ENCODE measurements around the gene EXOC7. TPM values are rescaled to one million over a fixed set of nuclear protein-coding genes. Genes with fewer than 3 reads are reported as not detected.

The EXOC7 gene
- total RNA-seq, 1 experiment from 2014 or later: 114 TPM

DNA sequence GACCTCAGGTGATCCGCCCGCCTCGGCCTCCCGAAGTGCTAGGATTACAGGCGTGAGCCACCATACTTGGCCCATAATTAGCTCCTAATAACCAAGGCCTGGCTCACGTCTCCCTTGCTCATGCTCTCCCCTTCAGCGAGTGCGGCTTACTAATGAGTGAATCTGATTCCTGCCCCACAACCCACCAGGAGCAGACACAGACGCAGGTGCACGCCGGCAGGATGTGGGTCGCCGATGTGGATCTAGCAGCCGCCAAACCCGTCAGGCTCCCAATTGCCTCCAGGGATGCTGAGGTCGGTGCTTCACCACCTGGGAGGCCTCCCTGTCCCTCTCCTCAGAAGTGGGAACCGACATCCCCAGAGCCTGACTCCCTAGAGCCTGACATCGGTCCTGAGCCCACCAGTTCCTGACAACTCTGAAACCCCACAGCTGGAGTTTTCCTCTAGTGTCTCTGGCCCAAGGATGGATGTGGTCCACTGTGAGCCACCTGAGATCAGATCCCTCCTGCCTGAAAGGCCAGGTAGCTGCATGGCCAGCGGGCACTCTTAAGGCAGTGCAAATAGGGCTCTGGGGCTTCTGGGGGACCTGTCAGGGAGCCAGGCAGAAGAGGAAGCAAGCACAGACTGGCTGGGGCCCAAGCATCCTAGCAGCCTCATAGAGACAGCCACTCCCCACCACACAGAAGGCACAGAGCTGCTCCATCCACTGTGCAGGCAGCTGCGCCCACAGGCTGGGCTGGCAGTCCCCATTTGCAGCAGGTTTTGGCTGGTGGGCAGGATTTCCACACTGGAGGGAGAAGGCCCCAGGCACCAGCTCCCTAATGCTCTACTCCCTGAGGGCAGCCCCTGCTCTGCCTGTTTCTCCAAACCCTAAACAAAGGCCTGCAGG lies 10.8 kb downstream of the EXOC7 start:
- RAD21 ChIA-PET (ENCODE audit: low non-redundant PET in 1 of 2, low total read pairs in 2 of 2, uncharacterized antibody in 2 of 2, unreplicated experiment in 2 of 2): no interaction called here
- Histone ChIP-seq H3K4me3 (replicated peaks in 1 of 2; ENCODE audit: low read depth in 1 of 2, low read length in 2 of 2) (no peak overlapping the region), H3K4me1 (ENCODE audit: control insufficient read depth in 1 of 2, insufficient read depth in 2 of 2, low read length in 2 of 2) (peaks cover 13 to 21% of the 10 kb centered on the region in 2 experiments), H3K36me3 (ENCODE audit: control insufficient read depth in 1 of 2, insufficient read depth in 2 of 2, low read length in 2 of 2) (peaks cover 30 to 48% of the 10 kb centered on the region in 2 experiments), H4K20me1 (ENCODE audit: insufficient read depth) (no peaks in the 10 kb centered on the region), H3K4me2 (ENCODE audit: low read length) (no peak overlapping the region), H3K27ac (ENCODE audit: low read depth, low read length) (no peak overlapping the region; the same call in 1 of the 2 replicates), H3K9me3 (ENCODE audit: control insufficient read depth in 1 of 2, insufficient read depth in 1 of 2, low read depth in 1 of 2, low read length in 2 of 2) (no peaks in the 10 kb centered on the region), H3K27me3 (ENCODE audit: insufficient read depth, low read length) (no peaks in the 10 kb centered on the region), H3K79me2 (ENCODE audit: insufficient read depth, low read length) (no peaks in the 10 kb centered on the region; the same call in 1 of the 2 replicates), H3K9me2 (ENCODE audit: insufficient read depth) (no peaks in the 10 kb centered on the region), H2AFZ (ENCODE audit: low read depth, low read length, poor library complexity, severe bottlenecking) (no peak overlapping the region), H3K9ac (ENCODE audit: low read length) (no peak overlapping the region)
- TF ChIP-seq POLR2A (IDR thresholded peaks at IDR 0.05; ENCODE audit: borderline replicate concordance, extremely low read depth, insufficient read depth, insufficient read length) (no peak), TCF7L2 (IDR thresholded peaks at IDR 0.05; ENCODE audit: borderline replicate concordance, extremely low read depth, insufficient read depth, insufficient read length) (no peak), ELF1 (IDR thresholded peaks at IDR 0.05; ENCODE audit: borderline replicate concordance, low read depth) (no peak), SIN3A (IDR thresholded peaks at IDR 0.05; ENCODE audit: low read depth) (no peak), CBX3 (IDR thresholded peaks at IDR 0.05; ENCODE audit: low read depth) (no peak), SP1 (IDR thresholded peaks at IDR 0.05; ENCODE audit: low read depth) (no peak), JUND (IDR thresholded peaks at IDR 0.05) (no peak), FOSL1 (IDR thresholded peaks at IDR 0.05; ENCODE audit: low read depth) (no peak), RAD21 (IDR thresholded peaks at IDR 0.05; ENCODE audit: low read depth) (no peak), MAX (IDR thresholded peaks at IDR 0.05) (no peak), ZNF274 (IDR thresholded peaks at IDR 0.05; ENCODE audit: low read depth, low read length) (no peak), EZH2phosphoT487 (IDR thresholded peaks at IDR 0.05; ENCODE audit: borderline replicate concordance) (no peak)
- TF ChIP-seq, protein P1, sequence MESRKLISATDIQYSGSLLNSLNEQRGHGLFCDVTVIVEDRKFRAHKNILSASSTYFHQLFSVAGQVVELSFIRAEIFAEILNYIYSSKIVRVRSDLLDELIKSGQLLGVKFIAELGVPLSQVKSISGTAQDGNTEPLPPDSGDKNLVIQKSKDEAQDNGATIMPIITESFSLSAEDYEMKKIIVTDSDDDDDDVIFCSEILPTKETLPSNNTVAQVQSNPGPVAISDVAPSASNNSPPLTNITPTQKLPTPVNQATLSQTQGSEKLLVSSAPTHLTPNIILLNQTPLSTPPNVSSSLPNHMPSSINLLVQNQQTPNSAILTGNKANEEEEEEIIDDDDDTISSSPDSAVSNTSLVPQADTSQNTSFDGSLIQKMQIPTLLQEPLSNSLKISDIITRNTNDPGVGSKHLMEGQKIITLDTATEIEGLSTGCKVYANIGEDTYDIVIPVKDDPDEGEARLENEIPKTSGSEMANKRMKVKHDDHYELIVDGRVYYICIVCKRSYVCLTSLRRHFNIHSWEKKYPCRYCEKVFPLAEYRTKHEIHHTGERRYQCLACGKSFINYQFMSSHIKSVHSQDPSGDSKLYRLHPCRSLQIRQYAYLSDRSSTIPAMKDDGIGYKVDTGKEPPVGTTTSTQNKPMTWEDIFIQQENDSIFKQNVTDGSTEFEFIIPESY (IDR thresholded peaks at IDR 0.05; ENCODE audit: extremely low read depth, insufficient replicate concordance, low read length): no peak
- TF ChIP-seq, protein P2, sequence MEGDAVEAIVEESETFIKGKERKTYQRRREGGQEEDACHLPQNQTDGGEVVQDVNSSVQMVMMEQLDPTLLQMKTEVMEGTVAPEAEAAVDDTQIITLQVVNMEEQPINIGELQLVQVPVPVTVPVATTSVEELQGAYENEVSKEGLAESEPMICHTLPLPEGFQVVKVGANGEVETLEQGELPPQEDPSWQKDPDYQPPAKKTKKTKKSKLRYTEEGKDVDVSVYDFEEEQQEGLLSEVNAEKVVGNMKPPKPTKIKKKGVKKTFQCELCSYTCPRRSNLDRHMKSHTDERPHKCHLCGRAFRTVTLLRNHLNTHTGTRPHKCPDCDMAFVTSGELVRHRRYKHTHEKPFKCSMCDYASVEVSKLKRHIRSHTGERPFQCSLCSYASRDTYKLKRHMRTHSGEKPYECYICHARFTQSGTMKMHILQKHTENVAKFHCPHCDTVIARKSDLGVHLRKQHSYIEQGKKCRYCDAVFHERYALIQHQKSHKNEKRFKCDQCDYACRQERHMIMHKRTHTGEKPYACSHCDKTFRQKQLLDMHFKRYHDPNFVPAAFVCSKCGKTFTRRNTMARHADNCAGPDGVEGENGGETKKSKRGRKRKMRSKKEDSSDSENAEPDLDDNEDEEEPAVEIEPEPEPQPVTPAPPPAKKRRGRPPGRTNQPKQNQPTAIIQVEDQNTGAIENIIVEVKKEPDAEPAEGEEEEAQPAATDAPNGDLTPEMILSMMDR (IDR thresholded peaks at IDR 0.05 in 2 of 3, conservative IDR thresholded peaks at IDR 0.05 in 1 of 3; ENCODE audit: borderline replicate concordance in 1 of 3, insufficient read depth in 1 of 3, low read depth in 2 of 3, low read length in 2 of 3): no peak
- no TSS peak for BruUV-seq (replicated peaks)
- DNase-seq (ENCODE audit: low read depth, low spot score) (no peak), ATAC-seq (no peak)
- intact Hi-C loops (cut with micrococcal nuclease): no loop called here
- CTCF ChIA-PET: no interaction called here
- POLR2A ChIA-PET: interaction anchor here (1.7 kb wide), 1 partner anchor 20 kb away, joined by 5 read pairs; the partner anchor contains the start of gene SRP68
